Measurements from ENCODE around the gene EFCAB9.
"Not testable (repeated sequence)": the region's sequence is repeated elsewhere in the genome, so short reads cannot be mapped to it uniquely, and the experiment has no call there.

Gene EFCAB9

DNA sequence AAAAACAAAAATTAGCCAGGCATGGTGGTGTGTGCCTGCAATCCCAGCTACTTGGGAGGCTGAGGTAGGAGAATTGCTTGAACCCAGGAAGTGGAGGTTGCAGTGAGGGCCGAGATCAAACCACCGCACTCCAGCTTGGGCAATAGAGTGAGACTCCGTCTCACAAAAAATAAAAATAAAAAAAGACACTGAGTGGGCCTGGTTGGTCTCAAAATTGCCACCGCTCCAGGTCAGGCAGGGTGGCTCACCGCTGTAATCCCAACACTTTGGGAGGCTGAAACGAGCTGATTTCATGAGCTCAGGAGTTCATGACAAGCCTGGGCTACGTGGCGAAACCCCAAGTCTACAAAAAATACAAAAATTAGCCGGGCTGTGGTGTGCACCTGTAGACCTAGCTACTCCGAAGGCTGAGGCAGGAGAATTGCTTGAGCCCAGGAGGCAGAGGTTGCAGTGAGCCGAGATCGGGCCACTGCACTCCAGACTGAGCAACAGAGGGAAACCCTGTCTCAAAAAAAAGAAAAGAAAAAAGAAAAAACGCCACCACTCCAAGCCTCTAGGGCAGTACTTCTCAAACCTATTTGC is 7.8 kb upstream of the EFCAB9 start:
- peak overlapping the region; percentile 96 for H3K4me3 ChIP-seq (ENCODE audit: low read depth, low read length)
- DNase-seq (ENCODE audit: low read depth): no peak

- DNase-seq (ENCODE audit: low read depth): no peak
These were observed 6.6 kb upstream of the EFCAB9 start for GRCh38 chr5:172187118-172188032.

DNA sequence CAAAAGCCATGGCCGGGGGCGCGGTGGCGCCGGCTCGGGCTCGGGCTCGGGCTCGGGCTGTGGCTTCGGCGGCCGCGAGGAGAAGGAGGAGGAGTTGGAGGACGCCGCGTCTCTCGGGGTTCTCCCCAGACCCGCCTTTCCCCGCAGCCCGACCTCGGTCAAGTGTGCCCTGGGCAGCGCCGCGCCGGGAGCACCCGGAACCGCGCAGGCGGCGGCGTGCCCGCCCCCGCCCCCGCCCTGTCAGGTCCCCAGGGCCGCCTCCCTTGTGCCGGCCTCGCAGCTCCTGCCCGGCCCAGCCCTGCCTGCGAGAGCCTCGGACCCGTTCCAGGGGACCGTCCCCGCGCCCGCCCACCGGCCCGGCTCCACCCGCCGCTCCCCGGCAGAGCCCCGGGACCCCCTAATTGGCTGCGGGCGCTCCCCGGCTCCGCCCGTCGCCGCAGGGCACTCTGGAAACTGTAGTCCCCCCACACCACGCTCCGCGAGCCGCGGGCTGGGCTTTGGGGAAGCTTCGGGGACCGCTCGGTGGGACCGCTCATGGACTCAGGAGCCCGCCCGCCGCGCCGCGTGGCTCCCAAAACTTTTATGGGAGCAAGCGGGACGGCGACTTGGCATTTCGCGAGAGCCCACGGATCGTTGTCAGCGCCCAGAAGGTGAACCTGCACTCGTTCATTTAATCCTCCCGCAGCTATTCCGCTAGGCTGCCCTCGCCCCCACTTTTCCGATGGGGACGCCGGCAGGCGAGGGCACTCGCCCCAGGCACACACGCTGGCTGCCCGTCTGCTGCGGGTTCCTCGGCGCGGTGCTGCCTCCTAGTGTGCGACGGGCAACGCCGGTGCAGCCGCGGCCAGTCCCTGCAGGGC is 5.7 kb upstream of the EFCAB9 start, which contains the start of gene STK10:
Gene STK10, minus strand, starts transcription at position 192 of the 860 bp plus-strand sequence. Its CDS starts 182 bp downstream, at position 10.
- peak; percentile 66 for DNase-seq (ENCODE audit: low read depth)
- peak within 1 kb of the TSS; percentile 96 for H3K4me3 ChIP-seq (ENCODE audit: low read depth, low read length)

More at GRCh38 chr5:172187118-172188032, 6.6 kb upstream of the EFCAB9 start:
- H3K4me3 ChIP-seq (ENCODE audit: low read depth, low read length): peak overlapping the region; percentile 96

DNA sequence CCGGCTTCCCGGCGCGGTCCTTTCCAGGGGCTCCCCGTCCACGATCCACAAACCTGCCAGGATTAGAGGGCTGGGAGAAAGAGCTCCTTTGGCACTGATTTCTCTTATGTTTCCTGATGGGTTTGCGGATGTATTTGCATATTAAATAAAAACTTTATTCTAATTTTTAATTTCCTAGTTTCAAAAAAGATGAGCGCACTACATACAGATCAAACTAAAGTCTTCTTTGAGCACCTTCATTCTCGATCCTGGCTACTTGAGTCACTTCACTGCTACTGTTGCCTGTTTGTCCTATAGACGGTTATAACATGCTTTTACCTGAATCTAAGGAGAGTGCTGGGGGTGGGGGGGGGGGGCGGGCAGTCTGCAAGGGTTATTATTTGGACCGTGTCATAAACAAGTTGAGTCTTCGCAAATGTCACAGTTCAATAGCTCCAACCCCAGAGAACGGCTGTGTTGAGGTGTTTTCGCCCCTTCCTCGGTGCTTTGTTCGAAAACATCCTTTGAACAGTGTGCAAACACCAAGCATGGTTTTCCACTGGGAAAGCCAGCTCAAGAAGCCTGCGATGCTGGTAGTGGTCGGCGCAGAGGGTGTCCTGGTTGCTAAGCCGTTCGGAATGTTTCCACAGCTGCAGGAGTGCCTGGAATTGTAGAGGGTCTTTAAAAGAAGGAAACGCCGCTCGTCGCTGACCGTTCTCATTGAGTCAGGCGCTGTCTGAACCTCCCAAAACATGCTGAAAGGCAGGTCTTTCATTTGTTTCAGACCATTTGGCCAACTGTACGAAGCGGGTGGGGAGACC is 4.9 kb upstream of the EFCAB9 start:
- DNase-seq (ENCODE audit: low read depth): no peak
- H3K4me3 ChIP-seq (ENCODE audit: low read depth, low read length): peak overlapping the region; percentile 96

GRCh38 chr5:172189693-172190296 is 4.2 kb upstream of the EFCAB9 start:
- H3K4me3 ChIP-seq (ENCODE audit: low read depth, low read length): no peak overlapping the region
- no peak for DNase-seq (ENCODE audit: low read depth)

DNA sequence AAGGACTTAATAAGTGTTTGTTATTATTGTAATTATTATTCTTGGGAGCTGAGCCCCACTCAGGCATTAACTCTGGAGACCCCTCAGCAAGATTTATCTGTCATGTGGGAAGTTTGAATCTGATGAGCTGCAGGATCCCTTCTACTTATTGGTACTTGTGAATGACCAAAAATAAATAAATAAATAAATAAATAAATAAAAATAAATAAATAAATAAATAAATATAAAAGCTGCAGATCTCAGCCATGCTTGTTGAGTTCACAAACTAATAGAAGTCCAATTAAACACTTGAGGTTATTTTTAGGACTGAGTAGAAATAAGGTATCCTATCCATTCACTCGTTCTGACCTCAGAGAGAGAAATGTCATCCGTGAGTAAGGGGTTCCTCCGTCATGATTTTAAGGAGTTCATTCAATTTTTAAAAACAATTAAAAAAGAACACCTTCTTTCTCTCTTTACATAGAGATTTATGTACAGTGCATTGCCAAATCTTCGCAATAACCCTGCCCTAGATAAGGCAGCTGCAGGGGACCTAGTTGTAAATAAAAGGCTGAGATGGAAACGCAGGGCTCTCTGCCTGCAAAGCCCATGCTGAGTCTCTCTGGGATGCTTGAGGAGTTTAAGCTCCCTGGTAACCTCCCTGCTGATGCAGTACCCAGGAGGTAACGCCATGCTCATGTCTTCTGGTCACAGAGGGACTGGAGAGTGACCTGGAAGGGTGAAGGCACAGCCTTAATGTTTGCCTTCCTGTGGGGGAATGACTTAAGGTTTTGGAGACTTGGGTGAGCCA is 1.2 kb downstream of the EFCAB9 start:
- no peak for DNase-seq (ENCODE audit: low read depth)
- no peak overlapping the region for H3K4me3 ChIP-seq (ENCODE audit: low read depth, low read length)

- not testable (repeated sequence) for DNase-seq (ENCODE audit: low read depth); H3K4me3 ChIP-seq (ENCODE audit: low read depth, low read length)
These were observed 3.8 kb downstream of the EFCAB9 start for GRCh38 chr5:172197775-172198174.

DNA sequence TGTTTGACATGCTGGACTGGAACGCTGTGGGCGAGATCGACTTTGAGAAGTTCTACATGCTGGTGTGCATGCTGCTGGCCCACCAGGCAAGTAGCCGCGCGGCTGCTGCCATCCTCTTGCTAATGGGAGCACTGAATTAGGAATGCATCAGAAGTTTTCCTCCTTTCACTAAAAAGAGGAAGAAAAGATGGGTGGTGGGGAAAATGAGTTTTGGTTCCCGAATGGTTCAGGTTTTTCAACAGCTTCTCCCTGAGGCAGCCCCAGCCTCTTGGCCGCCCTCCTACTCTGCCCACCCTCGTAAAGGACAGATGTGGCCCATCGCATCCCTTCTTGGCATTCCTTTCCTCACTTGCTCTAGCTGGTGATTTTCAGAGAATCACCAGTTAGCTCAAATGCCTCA is 5.5 kb downstream of the EFCAB9 start:
- no peak for DNase-seq (ENCODE audit: low read depth)

DNA sequence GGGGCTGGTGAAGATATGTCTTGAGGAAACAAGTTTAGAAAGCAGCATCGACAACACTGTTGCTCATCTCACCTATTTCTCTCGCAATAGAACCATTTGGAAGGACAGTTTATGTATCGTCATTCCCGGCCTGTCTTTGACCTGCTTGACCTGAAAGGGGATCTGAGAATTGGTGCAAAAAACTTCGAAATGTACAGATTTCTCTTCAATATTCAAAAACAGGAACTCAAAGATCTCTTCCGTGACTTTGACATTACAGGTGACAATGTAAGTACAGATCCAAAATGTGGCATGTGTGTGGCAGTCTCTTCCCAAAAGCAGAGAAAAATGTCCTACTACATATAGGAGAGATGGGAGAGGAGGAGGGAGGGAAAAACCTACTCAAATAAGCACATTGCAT is 6.5 kb downstream of the EFCAB9 start:
- no peak overlapping the region for H3K4me3 ChIP-seq (ENCODE audit: low read depth, low read length)
- DNase-seq (ENCODE audit: low read depth): no peak

More for the DNA sequence above, 5.5 kb downstream of the EFCAB9 start:
- H3K4me3 ChIP-seq (ENCODE audit: low read depth, low read length): no peak overlapping the region

- not testable (repeated sequence) for H3K4me3 ChIP-seq (ENCODE audit: low read depth, low read length); DNase-seq (ENCODE audit: low read depth)
These were observed 12.0 kb downstream of the EFCAB9 start for GRCh38 chr5:172205984-172206383.

- no peak for DNase-seq (ENCODE audit: low read depth)
- H3K4me3 ChIP-seq (ENCODE audit: low read depth, low read length): no peak overlapping the region
These were observed 13.5 kb downstream of the EFCAB9 start for GRCh38 chr5:172207511-172207910.

GRCh38 chr5:172209714-172210113 is 15.7 kb downstream of the EFCAB9 start:
- H3K4me3 ChIP-seq (ENCODE audit: low read depth, low read length): no peak overlapping the region
- DNase-seq (ENCODE audit: low read depth): no peak

GRCh38 chr5:172211676-172212075 is 17.7 kb downstream of the EFCAB9 start:
- no peak overlapping the region for H3K4me3 ChIP-seq (ENCODE audit: low read depth, low read length)
- no peak for DNase-seq (ENCODE audit: low read depth)

- DNase-seq (ENCODE audit: low read depth): no peak
- no peak overlapping the region for H3K4me3 ChIP-seq (ENCODE audit: low read depth, low read length)
These were observed 19.2 kb downstream of the EFCAB9 start for GRCh38 chr5:172213126-172213525.

- no peak for DNase-seq (ENCODE audit: low read depth)
- no peak overlapping the region for H3K4me3 ChIP-seq (ENCODE audit: low read depth, low read length)
These were observed 22.4 kb downstream of the EFCAB9 start for GRCh38 chr5:172216345-172216744.

- no peak for DNase-seq (ENCODE audit: low read depth)
- no peak overlapping the region for H3K4me3 ChIP-seq (ENCODE audit: low read depth, low read length)
These were observed 25.3 kb downstream of the EFCAB9 start for GRCh38 chr5:172219296-172219695.

DNA sequence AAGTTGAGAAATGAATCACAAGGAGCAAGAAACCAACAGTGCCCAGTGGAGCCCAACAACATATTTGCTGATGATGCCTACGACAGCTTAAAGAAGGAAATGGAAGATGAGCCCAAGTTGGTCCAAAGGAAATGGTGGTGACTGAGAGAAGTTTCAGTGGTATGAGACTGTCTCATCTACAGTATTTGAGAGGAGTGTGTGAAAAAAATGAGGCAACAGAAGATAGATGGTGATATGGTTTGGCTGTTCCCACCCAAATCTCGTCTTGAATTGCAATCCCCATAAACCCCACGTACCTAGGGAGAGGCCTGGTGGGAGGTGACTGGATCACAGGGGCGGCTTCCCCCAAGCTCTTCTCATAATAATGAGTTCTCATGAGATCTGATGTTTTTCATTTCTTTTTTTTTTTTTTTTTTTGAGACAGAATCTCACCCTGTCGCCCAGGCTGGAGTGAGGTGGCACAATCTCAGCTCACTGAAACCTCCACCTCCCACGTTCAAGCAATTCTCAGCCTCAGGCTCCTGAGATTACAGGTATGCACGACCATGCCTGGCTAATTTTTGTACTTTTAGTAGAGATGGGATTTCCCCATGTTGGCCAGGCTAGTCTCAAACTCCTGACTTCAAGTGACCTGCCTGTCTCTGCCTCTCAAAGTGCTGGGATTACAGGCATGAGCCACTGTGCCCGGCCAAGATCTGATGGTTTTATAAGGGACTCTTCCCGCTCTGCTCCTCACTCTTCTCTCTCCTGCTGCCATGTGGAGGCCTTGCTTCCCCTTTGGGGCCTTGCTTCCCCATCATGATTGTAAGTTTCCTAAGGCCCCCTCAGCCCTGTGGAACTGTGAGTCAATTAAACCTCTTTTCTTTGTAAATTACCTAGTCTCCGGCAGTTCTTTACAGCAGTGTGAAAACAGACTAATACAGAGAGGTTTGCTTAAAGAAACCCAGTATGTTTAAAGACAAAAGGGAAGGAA is 30.2 kb downstream of the EFCAB9 start:
- H3K4me3 ChIP-seq (ENCODE audit: low read depth, low read length): no peak overlapping the region
- no peak for DNase-seq (ENCODE audit: low read depth)
